ENCODE measurements around the gene DALRD3. TPM values are rescaled to one million over a fixed set of nuclear protein-coding genes. Genes with fewer than 3 reads are reported as not detected.

Gene DALRD3
- total and polyA plus RNA-seq, 2 donors (not counting 1 experiment from before 2014, with no cell fraction given), result 57.2 to 82.6 TPM

DNA sequence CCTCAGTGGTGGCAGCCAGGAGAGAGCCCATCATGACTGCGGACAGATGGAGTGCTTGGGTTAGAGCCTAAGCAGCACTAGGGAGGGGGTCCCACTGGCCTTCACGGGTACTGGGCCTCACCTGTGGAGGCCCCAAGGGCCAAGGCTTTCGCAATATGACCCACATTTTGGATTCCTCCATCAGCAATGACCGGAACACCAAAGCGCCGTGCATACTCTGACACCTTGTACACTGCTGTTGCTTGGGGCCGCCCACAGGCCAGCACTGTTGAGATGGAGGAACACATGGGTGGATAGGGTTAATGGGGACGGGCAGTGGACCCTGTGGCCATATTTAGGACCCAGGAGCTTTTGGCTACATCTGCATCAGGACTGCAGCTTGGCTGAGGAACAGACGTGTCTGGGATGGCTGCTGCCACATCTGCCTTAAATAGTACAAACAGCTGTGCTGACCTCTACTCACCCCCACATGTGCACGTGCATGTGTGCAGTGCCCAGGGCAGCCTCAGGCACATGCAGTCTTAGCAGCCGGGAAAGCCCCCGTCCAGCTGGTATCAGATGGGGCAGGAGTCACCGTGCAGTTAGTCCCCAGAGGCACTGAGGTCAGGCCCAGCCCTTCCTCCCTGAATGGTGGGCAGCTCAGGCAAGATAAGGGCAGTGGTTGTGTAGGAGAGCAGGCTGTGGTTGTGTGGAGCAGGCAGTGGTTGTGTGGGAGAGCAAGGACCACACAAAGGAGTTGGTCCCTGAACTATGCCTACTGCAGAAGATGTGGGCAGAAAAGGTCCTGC lies 6.8 kb upstream of the DALRD3 start:
- CTCF ChIA-PET, result interaction anchor here (4.3 kb wide), 1 partner anchor 37 kb away, joined by 21 read pairs; the partner anchor contains the start of gene P4HTM
- H3K4me2 ChIP-seq (replicated peaks; ENCODE audit: low read depth, low read length, poor library complexity, severe bottlenecking), result peak overlapping the region; percentile 27
- no peak overlapping the region for H3K9ac ChIP-seq (ENCODE audit: low read length)
- H3K27me3 ChIP-seq (replicated peaks in 1 of 4; ENCODE audit: control extremely low read depth in 1 of 4, control insufficient read depth in 3 of 4, insufficient read depth in 4 of 4, low read length in 3 of 4), result no peaks in the 10 kb centered on the region
- peak overlapping the region; percentile 92 for H3K27ac Mint-ChIP-seq
- DNase-seq (peak; percentile 50), ATAC-seq (ENCODE audit: low read depth) (peak; percentile 2)
- no peaks in the 10 kb centered on the region for H3K9me3 ChIP-seq (ENCODE audit: control extremely low read depth in 1 of 3, control insufficient read depth in 2 of 3, insufficient read depth in 1 of 3, low read length in 2 of 3)
- H3K4me1 Mint-ChIP-seq, result peaks cover 68% of the 10 kb centered on the region
- 63% methylated on average over 9 of the region's 13 CpGs for whole genome bisulfite sequencing (ENCODE audit: insufficient coverage)
- H4K20me1 ChIP-seq (ENCODE audit: control insufficient read depth, insufficient read depth, low read length, poor library complexity, severe bottlenecking), result no peaks in the 10 kb centered on the region
- POLR2A ChIA-PET, result interaction anchor here (1.2 to 1.8 kb wide), 3 partner anchors 7 to 68 kb away, joined by 3 to 7 read pairs (median 4); partner anchors contain the start of genes DALRD3, QRICH1 and WDR6
- peaks cover 0 to 39% of the 10 kb centered on the region in 2 experiments for H3K36me3 ChIP-seq (replicated peaks in 1 of 2; ENCODE audit: control extremely low read depth in 1 of 2, control insufficient read depth in 1 of 2, extremely low read depth in 1 of 2, insufficient read depth in 2 of 2, low read length in 1 of 2)
- intact Hi-C loops (cut with micrococcal nuclease), result loop anchor here (5.0 to 10.0 kb wide), 3 partner anchors 310 to 783 kb away; partner anchors contain the start of genes IP6K2, USP4 and ZNF589
- H3K27me3 Mint-ChIP-seq, result no peaks in the 10 kb centered on the region
- H3K27ac ChIP-seq (ENCODE audit: low read length in 2 of 2), result no peak overlapping the region
- no peak for TF ChIP-seq EZH2 (IDR thresholded peaks at IDR 0.05; ENCODE audit: borderline replicate concordance, insufficient read depth, low read depth, low read length, poor library complexity, severe bottlenecking)
- TF ChIP-seq, protein P1, sequence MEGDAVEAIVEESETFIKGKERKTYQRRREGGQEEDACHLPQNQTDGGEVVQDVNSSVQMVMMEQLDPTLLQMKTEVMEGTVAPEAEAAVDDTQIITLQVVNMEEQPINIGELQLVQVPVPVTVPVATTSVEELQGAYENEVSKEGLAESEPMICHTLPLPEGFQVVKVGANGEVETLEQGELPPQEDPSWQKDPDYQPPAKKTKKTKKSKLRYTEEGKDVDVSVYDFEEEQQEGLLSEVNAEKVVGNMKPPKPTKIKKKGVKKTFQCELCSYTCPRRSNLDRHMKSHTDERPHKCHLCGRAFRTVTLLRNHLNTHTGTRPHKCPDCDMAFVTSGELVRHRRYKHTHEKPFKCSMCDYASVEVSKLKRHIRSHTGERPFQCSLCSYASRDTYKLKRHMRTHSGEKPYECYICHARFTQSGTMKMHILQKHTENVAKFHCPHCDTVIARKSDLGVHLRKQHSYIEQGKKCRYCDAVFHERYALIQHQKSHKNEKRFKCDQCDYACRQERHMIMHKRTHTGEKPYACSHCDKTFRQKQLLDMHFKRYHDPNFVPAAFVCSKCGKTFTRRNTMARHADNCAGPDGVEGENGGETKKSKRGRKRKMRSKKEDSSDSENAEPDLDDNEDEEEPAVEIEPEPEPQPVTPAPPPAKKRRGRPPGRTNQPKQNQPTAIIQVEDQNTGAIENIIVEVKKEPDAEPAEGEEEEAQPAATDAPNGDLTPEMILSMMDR (IDR thresholded peaks at IDR 0.05), result no peak
- H3K4me1 ChIP-seq (ENCODE audit: control insufficient read depth in 2 of 2, insufficient read depth in 2 of 2, low read length in 2 of 2), result peaks cover 27 to 58% of the 10 kb centered on the region in 2 donors
- no peak overlapping the region for H3K4me3 ChIP-seq (ENCODE audit: control extremely low read depth in 1 of 5, extremely low read depth in 1 of 5, insufficient read depth in 1 of 5, low read depth in 2 of 5, low read length in 4 of 5)
- H3K4me3 Mint-ChIP-seq, result peak overlapping the region; percentile 54
- H3K9me3 Mint-ChIP-seq (ENCODE audit: insufficient read depth), result no peaks in the 10 kb centered on the region
- no peak overlapping the region for H2AFZ ChIP-seq (ENCODE audit: insufficient read depth, low read depth, low read length, poor library complexity, severe bottlenecking)
- H3K79me2 ChIP-seq (ENCODE audit: control insufficient read depth, insufficient read depth, low read length), result peaks cover 51% of the 10 kb centered on the region

DNA sequence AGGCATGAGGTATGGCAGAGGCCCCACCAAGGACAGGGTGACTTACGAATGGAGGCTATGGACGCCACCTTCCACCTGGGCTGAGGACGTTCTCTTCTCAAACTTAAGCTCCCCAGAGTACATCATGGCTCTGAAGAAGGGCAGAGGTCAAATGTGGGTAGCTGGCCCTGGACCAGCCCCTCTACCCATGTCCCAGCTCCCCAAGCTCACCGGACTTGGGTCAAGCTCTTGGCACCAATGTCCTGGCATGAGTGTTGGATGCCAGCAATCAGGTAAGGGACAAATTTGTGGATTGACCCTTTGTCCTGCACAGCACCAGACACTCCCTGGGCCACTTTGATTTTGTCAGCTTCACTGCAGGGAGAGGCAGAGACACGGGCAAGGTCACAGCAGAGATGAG lies 6.1 kb upstream of the DALRD3 start:
- Mint-ChIP-seq H3K4me1 (peaks cover 72% of the 10 kb centered on the region), H3K27ac (peak overlapping the region; percentile 59), H3K4me3 (no peak overlapping the region), H3K27me3 (no peaks in the 10 kb centered on the region), H3K9me3 (ENCODE audit: insufficient read depth) (no peaks in the 10 kb centered on the region)
- Histone ChIP-seq H2AFZ (ENCODE audit: insufficient read depth, low read depth, low read length, poor library complexity, severe bottlenecking) (no peak overlapping the region), H3K9me3 (ENCODE audit: control extremely low read depth in 1 of 3, control insufficient read depth in 2 of 3, insufficient read depth in 1 of 3, low read length in 2 of 3) (no peaks in the 10 kb centered on the region), H4K20me1 (ENCODE audit: control insufficient read depth, insufficient read depth, low read length, poor library complexity, severe bottlenecking) (no peaks in the 10 kb centered on the region), H3K9ac (ENCODE audit: low read length) (no peak overlapping the region), H3K4me1 (ENCODE audit: control insufficient read depth in 2 of 2, insufficient read depth in 2 of 2, low read length in 2 of 2) (peaks cover 30 to 62% of the 10 kb centered on the region in 2 donors), H3K4me3 (ENCODE audit: control extremely low read depth in 1 of 5, extremely low read depth in 1 of 5, insufficient read depth in 1 of 5, low read depth in 2 of 5, low read length in 4 of 5) (no peak overlapping the region), H3K4me2 (replicated peaks; ENCODE audit: low read depth, low read length, poor library complexity, severe bottlenecking) (no peak overlapping the region), H3K36me3 (replicated peaks in 1 of 2; ENCODE audit: control extremely low read depth in 1 of 2, control insufficient read depth in 1 of 2, extremely low read depth in 1 of 2, insufficient read depth in 2 of 2, low read length in 1 of 2) (peaks cover 0 to 36% of the 10 kb centered on the region in 2 experiments), H3K79me2 (ENCODE audit: control insufficient read depth, insufficient read depth, low read length) (peaks cover 59% of the 10 kb centered on the region), H3K27me3 (replicated peaks in 1 of 4; ENCODE audit: control extremely low read depth in 1 of 4, control insufficient read depth in 3 of 4, insufficient read depth in 4 of 4, low read length in 3 of 4) (no peaks in the 10 kb centered on the region), H3K27ac (ENCODE audit: low read length in 2 of 2) (no peak overlapping the region)
- 92% methylated on average over 4 of the region's 5 CpGs for WGBS (ENCODE audit: insufficient coverage)
- ChIA-PET POLR2A (interaction anchor here (1.8 kb wide), 1 partner anchor 17 kb away, joined by 7 read pairs; the partner anchor contains the start of gene WDR6), CTCF (interaction anchor here (0.9 to 4.3 kb wide), 2 partner anchors 17 to 36 kb away, joined by 3 to 21 read pairs; partner anchors contain the start of genes P4HTM and WDR6)
- ATAC-seq (ENCODE audit: low read depth) (no peak), DNase-seq (no peak)
- no peak for TF ChIP-seq EZH2 (IDR thresholded peaks at IDR 0.05; ENCODE audit: borderline replicate concordance, insufficient read depth, low read depth, low read length, poor library complexity, severe bottlenecking)
- TF ChIP-seq, protein P1 (IDR thresholded peaks at IDR 0.05), result no peak
- intact Hi-C loops (cut with micrococcal nuclease), result loop anchor here (5.0 to 10.0 kb wide), 2 partner anchors 310 to 467 kb away; partner anchors contain the start of genes IP6K2 and PFKFB4
